HEK293T (cell line): ENCODE results near the gene IL13RA1.

ENCODE experiments used
- CTCF ChIA-PET: fragments of 350-600 bp; formaldehyde crosslinking; extraction: SDS; loops from one replicate; lab custom pipeline; 2021; ENCODE audit warnings: antibody characterized with exemption, inconsistent platforms; lab: Yijun Ruan, JAX
- POLR2A ChIA-PET: fragments of 350-600 bp; formaldehyde crosslinking; extraction: SDS; loops from one replicate; lab custom pipeline; 2020; ENCODE audit warnings: antibody characterized with exemption, inconsistent platforms; lab: Yijun Ruan, JAX
- DNase-seq: peaks from one replicate; pipeline ENCODE4 v3.0.0; 2012; ENCODE audit warnings: mixed read lengths; ENCODE audit errors: extremely low spot score
- ARNT ChIP-seq: fragments of 450-650 bp; IDR thresholded peaks from 2 replicates; pipeline ENCODE4 v1.6.1; 2017; ENCODE audit warnings: mild to moderate bottlenecking
- BHLHE40 ChIP-seq: fragments of 450-650 bp; IDR thresholded peaks from 2 replicates; pipeline ENCODE4 v1.6.1; 2016; ENCODE audit warnings: mild to moderate bottlenecking, moderate library complexity, borderline replicate concordance
- CTBP1 ChIP-seq: fragments of 450-650 bp; IDR thresholded peaks from 2 replicates; pipeline ENCODE4 v1.6.1; 2016; ENCODE audit warnings: borderline replicate concordance
- ELF4 ChIP-seq: fragments of 450-650 bp; IDR thresholded peaks from 2 replicates; pipeline ENCODE4 v1.6.1; 2017; ENCODE audit warnings: antibody characterized with exemption
- FOXA1 ChIP-seq: fragments of 450-650 bp; IDR thresholded peaks from 2 replicates; pipeline ENCODE4 v1.6.1; 2016; ENCODE audit warnings: mild to moderate bottlenecking
- FOXK2 ChIP-seq: fragments of 450-650 bp; IDR thresholded peaks from 2 replicates; pipeline ENCODE4 v1.6.1; 2016; ENCODE audit warnings: mild to moderate bottlenecking
- FOXM1 ChIP-seq: fragments of 450-650 bp; IDR thresholded peaks from 2 replicates; pipeline ENCODE4 v1.6.1; 2017; ENCODE audit warnings: mild to moderate bottlenecking, borderline replicate concordance
- HDGF ChIP-seq: fragments of 450-650 bp; IDR thresholded peaks from 2 replicates; pipeline ENCODE4 v1.6.1; 2017; ENCODE audit warnings: antibody characterized with exemption, borderline replicate concordance
- L3MBTL2 ChIP-seq: fragments of 450-650 bp; conservative IDR thresholded peaks from 2 replicates; pipeline ENCODE4 v1.6.1; 2016; ENCODE audit warnings: mild to moderate bottlenecking
- LEF1 ChIP-seq: fragments of 450-650 bp; IDR thresholded peaks from 2 replicates; pipeline ENCODE4 v1.6.1; 2017; ENCODE audit warnings: mild to moderate bottlenecking, borderline replicate concordance
- NFRKB ChIP-seq: fragments of 450-650 bp; IDR thresholded peaks from 2 replicates; pipeline ENCODE4 v1.6.1; 2016; ENCODE audit warnings: mild to moderate bottlenecking, moderate library complexity
- SP1 ChIP-seq: fragments of 450-650 bp; IDR thresholded peaks from 2 replicates; pipeline ENCODE4 v1.6.1; 2017
- SUZ12 ChIP-seq: fragments of 450-650 bp; IDR thresholded peaks from 2 replicates; pipeline ENCODE4 v1.6.1; 2016; ENCODE audit warnings: mild to moderate bottlenecking
- TARDBP ChIP-seq: fragments of 450-650 bp; IDR thresholded peaks from 2 replicates; pipeline ENCODE4 v1.6.1; 2016
- ZNF384 ChIP-seq: fragments of 450-650 bp; IDR thresholded peaks from 2 replicates; pipeline ENCODE4 v1.6.1; 2016
- TF ChIP-seq, protein P1 (sequence below): fragments of 450-650 bp; IDR thresholded peaks from 2 replicates; pipeline ENCODE4 v1.6.1; 2016

Gene IL13RA1

DNA sequence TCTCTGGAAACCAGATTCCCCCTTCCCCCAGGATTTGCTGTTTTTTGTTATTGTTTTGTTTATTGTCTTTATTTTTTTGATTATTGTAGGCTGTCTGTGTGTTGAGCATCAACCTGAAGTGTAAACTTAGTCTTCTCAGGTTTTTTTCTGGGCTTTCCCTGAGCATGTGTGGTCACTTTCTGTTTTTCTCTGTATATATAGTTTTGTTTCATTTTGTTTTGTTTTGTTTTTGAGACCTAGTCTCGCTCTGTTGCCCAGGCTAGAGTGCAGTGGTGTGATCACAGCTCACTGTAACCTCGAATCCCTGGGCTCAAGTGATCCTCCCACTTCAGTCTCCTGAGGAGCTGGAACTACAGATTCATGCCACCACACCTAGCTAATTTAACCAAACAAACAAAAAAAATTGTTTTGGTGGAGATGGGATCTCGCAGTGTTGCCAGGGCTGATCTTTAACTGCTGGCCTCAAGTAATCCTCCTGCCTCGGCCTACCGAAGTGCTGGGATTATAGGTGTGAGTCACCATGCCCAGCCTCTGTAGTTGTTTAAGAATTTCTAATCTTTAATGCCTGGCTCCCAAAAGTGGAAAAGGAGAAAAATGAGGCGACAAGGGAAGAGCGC lies 9.1 kb downstream of the IL13RA1 start:
- no peak for TF ChIP-seq LEF1
- TF ChIP-seq BHLHE40, result no peak
- no peak for TF ChIP-seq CTBP1
- TF ChIP-seq HDGF, result no peak
- TF ChIP-seq ZNF384, result no peak
- no peak for TF ChIP-seq TARDBP
- TF ChIP-seq FOXM1, result no peak
- TF ChIP-seq FOXA1, result no peak
- TF ChIP-seq NFRKB, result no peak
- ChIA-PET POLR2A (interaction anchor here (0.7 kb wide), 1 partner anchor 9 kb away, joined by 3 read pairs; no protein-coding TSS in a partner anchor), CTCF (no interaction called here)
- DNase-seq, result no peak

DNA sequence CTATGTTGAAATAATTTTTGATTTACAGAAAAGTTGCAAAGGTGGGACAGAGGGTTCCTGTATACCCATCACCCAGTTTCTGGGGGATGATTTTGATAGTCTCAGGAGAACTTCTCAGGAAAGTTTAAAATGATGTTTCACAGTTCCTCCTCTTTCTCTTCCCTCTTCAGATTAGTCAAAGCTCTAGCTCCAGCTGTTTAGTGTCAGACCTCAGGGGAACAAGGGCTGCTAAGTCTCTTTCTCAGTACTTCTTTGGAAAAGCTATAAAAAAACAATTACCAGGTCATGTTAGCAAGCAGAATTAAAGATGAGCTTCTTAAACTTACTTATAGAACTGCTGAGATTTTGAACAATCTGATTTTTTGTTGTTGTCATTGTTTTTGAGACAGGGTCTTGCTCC lies 12.2 kb downstream of the IL13RA1 start:
- TF ChIP-seq, protein P1, sequence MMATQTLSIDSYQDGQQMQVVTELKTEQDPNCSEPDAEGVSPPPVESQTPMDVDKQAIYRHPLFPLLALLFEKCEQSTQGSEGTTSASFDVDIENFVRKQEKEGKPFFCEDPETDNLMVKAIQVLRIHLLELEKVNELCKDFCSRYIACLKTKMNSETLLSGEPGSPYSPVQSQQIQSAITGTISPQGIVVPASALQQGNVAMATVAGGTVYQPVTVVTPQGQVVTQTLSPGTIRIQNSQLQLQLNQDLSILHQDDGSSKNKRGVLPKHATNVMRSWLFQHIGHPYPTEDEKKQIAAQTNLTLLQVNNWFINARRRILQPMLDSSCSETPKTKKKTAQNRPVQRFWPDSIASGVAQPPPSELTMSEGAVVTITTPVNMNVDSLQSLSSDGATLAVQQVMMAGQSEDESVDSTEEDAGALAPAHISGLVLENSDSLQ, result no peak
- no peak for TF ChIP-seq SUZ12
- no peak for TF ChIP-seq HDGF
- no peak for TF ChIP-seq FOXA1
- TF ChIP-seq SP1, result no peak
- TF ChIP-seq LEF1, result no peak
- TF ChIP-seq TARDBP, result no peak
- TF ChIP-seq ARNT, result no peak
- TF ChIP-seq NFRKB, result no peak
- no peak for TF ChIP-seq BHLHE40
- no peak for TF ChIP-seq ZNF384
- no peak for TF ChIP-seq FOXM1
- TF ChIP-seq CTBP1, result no peak
- no peak for TF ChIP-seq FOXK2
- no peak for TF ChIP-seq L3MBTL2
- no peak for TF ChIP-seq ELF4

DNA sequence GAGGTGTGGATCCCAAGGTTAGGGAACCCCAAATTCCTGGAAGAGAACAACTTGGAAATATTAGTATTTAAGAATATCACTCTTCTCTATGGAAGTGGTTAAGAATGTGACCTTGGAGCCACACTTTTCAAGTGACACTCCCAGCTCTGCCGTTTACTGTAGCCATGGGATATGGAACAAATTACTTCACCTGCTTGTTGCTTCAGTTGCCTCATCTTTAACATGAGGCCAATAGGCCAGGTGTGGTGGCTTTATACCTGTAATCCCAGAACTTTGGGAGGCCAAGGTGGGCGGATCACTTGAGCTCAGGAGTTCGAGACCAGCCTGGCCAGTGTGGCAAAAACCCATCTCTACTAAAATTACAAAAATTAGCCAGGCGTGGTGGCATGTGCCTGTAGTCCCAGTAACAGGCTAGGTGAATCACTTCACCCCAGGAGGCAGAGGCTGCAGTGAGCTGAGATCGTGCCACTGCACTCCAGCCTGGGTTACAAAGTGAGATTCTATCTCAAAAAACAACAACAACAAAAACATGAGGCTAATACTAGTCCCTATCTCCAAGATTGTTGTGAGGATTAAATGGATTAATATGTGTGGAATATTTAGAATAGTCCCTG lies 13.0 kb downstream of the IL13RA1 start:
- DNase-seq, result no peak
- POLR2A ChIA-PET, result no interaction called here
- CTCF ChIA-PET, result interaction anchor here (0.6 kb wide), 1 partner anchor 208 kb away, joined by 3 read pairs; no protein-coding TSS in a partner anchor
- no peak for TF ChIP-seq ARNT
- no peak for TF ChIP-seq SP1
- no peak for TF ChIP-seq NFRKB
- TF ChIP-seq TARDBP, result no peak
- TF ChIP-seq FOXM1, result no peak
- TF ChIP-seq HDGF, result no peak
- TF ChIP-seq, protein P1, result no peak
- TF ChIP-seq LEF1, result no peak
- TF ChIP-seq BHLHE40, result no peak
- no peak for TF ChIP-seq ELF4
- no peak for TF ChIP-seq L3MBTL2
- no peak for TF ChIP-seq SUZ12
- TF ChIP-seq CTBP1, result no peak
- TF ChIP-seq FOXA1, result no peak
- TF ChIP-seq ZNF384, result no peak
- no peak for TF ChIP-seq FOXK2

More for the DNA sequence above, 12.2 kb downstream of the IL13RA1 start:
- ChIA-PET POLR2A (no interaction called here), CTCF (no interaction called here)
- DNase-seq, result no peak

DNA sequence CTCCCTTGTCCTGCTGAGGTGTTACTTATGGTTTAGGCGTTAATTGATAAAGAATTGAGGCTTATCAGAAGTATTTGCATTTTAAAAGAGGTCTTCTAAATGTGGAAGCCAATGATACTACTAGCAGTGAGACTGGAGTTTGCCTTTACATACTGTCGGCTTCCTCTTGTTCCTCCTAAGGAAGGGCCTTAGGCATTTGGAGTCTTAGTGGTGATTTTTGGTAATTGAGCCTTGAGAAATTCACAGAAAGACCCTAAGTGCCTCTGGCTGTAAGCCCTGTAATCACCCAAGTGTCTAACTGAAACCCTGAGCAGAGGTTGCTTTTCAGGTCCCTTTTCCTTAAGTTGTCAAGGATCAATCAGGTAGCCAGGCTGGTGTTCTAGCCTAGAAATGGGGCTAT lies 14.8 kb downstream of the IL13RA1 start:
- no peak for DNase-seq
- ChIA-PET POLR2A (no interaction called here), CTCF (interaction anchor here (0.7 kb wide), 1 partner anchor 327 kb away, joined by 3 read pairs; no protein-coding TSS in a partner anchor)
- TF ChIP-seq FOXK2 (no peak), FOXA1 (no peak), ZNF384 (no peak), HDGF (no peak), CTBP1 (no peak), BHLHE40 (no peak), NFRKB (no peak), SUZ12 (no peak), L3MBTL2 (no peak), ELF4 (no peak), TARDBP (no peak), LEF1 (no peak), ARNT (no peak), FOXM1 (no peak), SP1 (no peak)
- TF ChIP-seq, protein P1, result no peak

DNA sequence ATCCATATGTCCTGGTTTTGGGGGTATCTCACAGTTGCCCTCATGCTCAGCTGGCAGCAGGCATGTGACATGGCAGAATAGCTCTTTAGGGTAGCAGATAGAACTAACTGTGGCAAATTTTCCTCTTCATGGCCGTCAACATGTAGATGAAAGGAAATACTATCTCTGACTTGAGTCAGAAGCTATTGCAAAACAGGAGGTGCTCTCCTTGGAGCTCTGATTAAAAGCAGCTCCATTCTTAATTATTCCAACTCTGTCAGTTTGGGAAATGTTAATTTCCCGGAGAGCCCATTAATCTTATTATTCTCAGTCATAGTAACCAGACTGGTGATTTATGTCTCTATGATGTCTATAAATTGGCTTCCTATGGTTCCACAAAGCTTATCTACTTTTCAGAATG lies 18.2 kb downstream of the IL13RA1 start:
- ChIA-PET CTCF (interaction anchor here (0.6 kb wide), 1 partner anchor 374 kb away, joined by 3 read pairs; no protein-coding TSS in a partner anchor), POLR2A (interaction anchor here (1.0 kb wide), 1 partner anchor 9 kb away, joined by 3 read pairs; no protein-coding TSS in a partner anchor)
- no peak for DNase-seq

More for the DNA sequence above, 18.2 kb downstream of the IL13RA1 start:
- TF ChIP-seq, protein P1, result peak; percentile 34; the same call in 1 of the 2 replicates
- TF ChIP-seq LEF1, result no peak
